SJSA1 (cell line): ENCODE results near the gene ZNF24. TPM values are rescaled to one million over a fixed set of nuclear protein-coding genes. Genes with fewer than 3 reads are reported as not detected.

Source experiments
- DNase-seq, 2 experiments: peaks; one replicate each; pipeline ENCODE4 v3.0.0-alpha.2; 2015 to 2020; ENCODE audit warnings: low spot score in 2 of 2, low read depth in 1 of 2
- H3K27ac ChIP-seq: fragments of 250-450 bp; sonication (Bioruptor Pico); 2 replicates; pipeline ENCODE4 v1.5.1; 2020; ENCODE audit warnings: mild to moderate bottlenecking, moderate library complexity
- H3K27me3 ChIP-seq: fragments of 250-450 bp; sonication (Bioruptor Pico); replicated peaks from 2 replicates; pipeline ENCODE4 v1.5.1; 2020; ENCODE audit warnings: mild to moderate bottlenecking, moderate library complexity
- H3K36me3 ChIP-seq: fragments of 250-450 bp; sonication (Bioruptor Pico); 2 replicates; pipeline ENCODE4 v1.5.1; 2020; ENCODE audit warnings: mild to moderate bottlenecking
- H3K4me1 ChIP-seq: fragments of 250-450 bp; sonication (Bioruptor Pico); replicated peaks from 2 replicates; pipeline ENCODE4 v1.6.1; 2021; ENCODE audit warnings: mild to moderate bottlenecking
- H3K4me3 ChIP-seq: fragments of 250-450 bp; sonication (Bioruptor Pico); 2 replicates; pipeline ENCODE4 v1.5.1; 2020; ENCODE audit warnings: mild to moderate bottlenecking
- H3K9me3 ChIP-seq: fragments of 250-450 bp; sonication (Bioruptor Pico); replicated peaks from 2 replicates; pipeline ENCODE4 v1.5.1; 2020; ENCODE audit warnings: mild to moderate bottlenecking
- total RNA-seq: library from RNA; depleted of rRNA; stranded (reverse); fragments of >200 nt; shearing (Covaris generic); gene quantifications from 2 replicates; pipeline ENCODE4 v1.2.3, GENCODE V29; 2014

Gene ZNF24
- total RNA-seq, 1 experiment from 2014 or later = 51.3 TPM

- DNase-seq = no peak
- no peak overlapping the region for H3K27ac ChIP-seq
- peaks cover 8% of the 10 kb centered on the region; the same call in 1 of the 2 replicates for H3K27me3 ChIP-seq
- H3K4me3 ChIP-seq = peak overlapping the region; percentile 65
- peaks cover 2% of the 10 kb centered on the region; the same call in 1 of the 2 replicates for H3K36me3 ChIP-seq
- H3K4me1 ChIP-seq = peaks cover 7% of the 10 kb centered on the region; the same call in 1 of the 2 replicates
- H3K9me3 ChIP-seq = no peaks in the 10 kb centered on the region
These were observed 32.1 kb upstream of the ZNF24 start for GRCh38 chr18:35376393-35376741.

GRCh38 chr18:35374708-35375107, 30.5 kb upstream of the ZNF24 start:
- Histone ChIP-seq H3K27ac (no peak overlapping the region), H3K9me3 (no peaks in the 10 kb centered on the region), H3K4me1 (peaks cover 7% of the 10 kb centered on the region; the same call in 1 of the 2 replicates), H3K4me3 (no peak overlapping the region), H3K36me3 (peaks cover 2% of the 10 kb centered on the region; the same call in 1 of the 2 replicates), H3K27me3 (peaks cover 8% of the 10 kb centered on the region; the same call in 1 of the 2 replicates)
- no peak for DNase-seq

GRCh38 chr18:35371412-35372195, 27.4 kb upstream of the ZNF24 start:
- Histone ChIP-seq H3K27ac (no peak overlapping the region), H3K36me3 (no peaks in the 10 kb centered on the region), H3K9me3 (no peaks in the 10 kb centered on the region), H3K4me3 (no peak overlapping the region), H3K4me1 (no peaks in the 10 kb centered on the region; the same call in 1 of the 2 replicates), H3K27me3 (no peaks in the 10 kb centered on the region)
- no peak for DNase-seq

- no peak for DNase-seq
- H3K36me3 ChIP-seq = no peaks in the 10 kb centered on the region
- no peak overlapping the region for H3K4me3 ChIP-seq
- H3K27ac ChIP-seq = no peak overlapping the region
- no peaks in the 10 kb centered on the region for H3K4me1 ChIP-seq
- no peaks in the 10 kb centered on the region for H3K9me3 ChIP-seq
- no peaks in the 10 kb centered on the region for H3K27me3 ChIP-seq
These were observed 24.9 kb upstream of the ZNF24 start for GRCh38 chr18:35369126-35369525.

GRCh38 chr18:35368595-35368994, 24.4 kb upstream of the ZNF24 start:
- Histone ChIP-seq H3K9me3 (no peaks in the 10 kb centered on the region), H3K4me3 (no peak overlapping the region), H3K36me3 (no peaks in the 10 kb centered on the region), H3K4me1 (no peaks in the 10 kb centered on the region), H3K27ac (no peak overlapping the region), H3K27me3 (no peaks in the 10 kb centered on the region)
- DNase-seq = no peak

GRCh38 chr18:35362531-35362930, 18.3 kb upstream of the ZNF24 start:
- Histone ChIP-seq H3K27ac (no peak overlapping the region), H3K36me3 (no peaks in the 10 kb centered on the region), H3K4me3 (no peak overlapping the region), H3K4me1 (no peaks in the 10 kb centered on the region), H3K27me3 (no peaks in the 10 kb centered on the region), H3K9me3 (no peaks in the 10 kb centered on the region)
- no peak for DNase-seq

DNA sequence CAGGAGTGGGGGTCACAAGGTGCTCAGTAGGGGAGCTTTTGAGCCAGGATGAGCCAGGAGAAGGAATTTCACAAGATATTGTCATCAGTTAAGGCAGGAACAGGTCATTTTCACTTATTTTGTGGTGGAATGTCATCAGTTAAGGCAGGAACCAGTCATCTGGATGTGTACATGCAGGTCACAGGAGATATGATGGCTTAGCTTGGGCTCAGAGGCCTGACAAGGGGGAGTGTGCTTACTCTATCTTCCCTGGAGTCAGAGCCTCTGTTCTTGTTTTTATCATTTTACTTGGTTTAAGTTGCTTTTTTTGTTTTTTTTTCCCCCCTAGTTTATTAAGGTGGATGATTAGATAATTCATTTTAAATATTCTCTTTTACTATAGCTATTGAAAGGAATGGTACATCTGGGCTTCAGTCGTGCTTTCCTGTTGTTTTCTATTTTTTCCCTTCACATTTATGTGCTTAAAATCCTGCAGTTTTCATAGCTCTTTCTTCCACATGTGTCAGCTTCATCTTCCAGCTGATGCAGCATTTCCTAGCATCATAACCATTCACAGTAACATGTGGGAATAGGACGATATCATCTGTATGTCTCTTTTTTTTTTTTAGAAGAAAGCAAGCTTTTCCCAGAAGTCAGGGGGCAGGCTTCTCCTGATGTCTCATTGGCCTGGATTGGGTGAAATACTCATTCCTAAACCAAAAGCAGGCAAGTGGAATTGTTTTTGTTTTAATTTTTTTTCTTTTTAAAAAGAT, 17.5 kb upstream of the ZNF24 start:
- H3K27ac ChIP-seq = no peak overlapping the region
- H3K27me3 ChIP-seq = no peaks in the 10 kb centered on the region
- no peaks in the 10 kb centered on the region for H3K9me3 ChIP-seq
- no peaks in the 10 kb centered on the region for H3K4me1 ChIP-seq
- DNase-seq = no peak
- H3K36me3 ChIP-seq = no peaks in the 10 kb centered on the region
- H3K4me3 ChIP-seq = no peak overlapping the region

DNA sequence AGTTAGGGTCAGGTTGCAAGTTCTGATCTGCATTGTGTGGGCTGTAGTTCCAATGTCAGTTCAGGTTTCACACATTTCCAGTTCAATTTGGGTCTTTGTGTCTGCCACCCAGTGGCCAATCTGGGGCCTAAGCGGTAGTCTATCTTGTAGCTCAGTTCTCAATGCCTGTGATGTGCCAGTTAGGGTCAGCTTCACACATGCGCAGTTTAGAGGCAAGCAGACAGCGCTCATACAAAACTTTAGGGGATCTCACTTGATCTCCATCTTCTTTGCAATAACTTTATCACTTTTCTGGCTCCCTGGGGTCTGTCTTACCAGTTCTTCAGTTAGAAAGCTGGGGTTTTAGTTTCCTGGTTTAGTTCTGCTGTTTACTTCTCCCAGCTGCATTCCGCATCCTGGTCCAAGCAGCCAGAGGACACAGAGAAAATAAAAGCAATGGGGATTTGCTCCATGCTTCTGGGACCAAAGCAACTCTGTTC, 11.0 kb upstream of the ZNF24 start:
- no peak overlapping the region for H3K4me3 ChIP-seq

GRCh38 chr18:35352778-35353177, 8.6 kb upstream of the ZNF24 start:
- Histone ChIP-seq H3K4me1 (no peaks in the 10 kb centered on the region), H3K4me3 (no peak overlapping the region), H3K27me3 (no peaks in the 10 kb centered on the region), H3K36me3 (no peaks in the 10 kb centered on the region), H3K9me3 (peaks cover 13% of the 10 kb centered on the region; the same call in 1 of the 2 replicates), H3K27ac (no peak overlapping the region)
- no peak for DNase-seq

More for the DNA sequence above, 11.0 kb upstream of the ZNF24 start:
- H3K9me3 ChIP-seq = peaks cover 13% of the 10 kb centered on the region; the same call in 1 of the 2 replicates
- DNase-seq = peak; percentile 47 to 64
- no peaks in the 10 kb centered on the region for H3K36me3 ChIP-seq
- H3K27me3 ChIP-seq = no peaks in the 10 kb centered on the region
- H3K4me1 ChIP-seq = no peaks in the 10 kb centered on the region
- H3K27ac ChIP-seq = no peak overlapping the region

- H3K4me3 ChIP-seq = no peak overlapping the region
- H3K4me1 ChIP-seq = no peaks in the 10 kb centered on the region
- H3K36me3 ChIP-seq = no peaks in the 10 kb centered on the region
- peaks cover 13% of the 10 kb centered on the region; the same call in 1 of the 2 replicates for H3K9me3 ChIP-seq
- no peaks in the 10 kb centered on the region for H3K27me3 ChIP-seq
- H3K27ac ChIP-seq = no peak overlapping the region
- DNase-seq = no peak
These were observed 8.1 kb upstream of the ZNF24 start for GRCh38 chr18:35352283-35352682.

GRCh38 chr18:35348001-35348400, 3.8 kb upstream of the ZNF24 start:
- peaks cover 11% of the 10 kb centered on the region for H3K4me1 ChIP-seq
- peaks cover 11% of the 10 kb centered on the region; the same call in 1 of the 2 replicates for H3K9me3 ChIP-seq
- H3K27me3 ChIP-seq = no peaks in the 10 kb centered on the region
- peaks cover 13% of the 10 kb centered on the region for H3K36me3 ChIP-seq
- no peak for DNase-seq
- H3K27ac ChIP-seq = no peak overlapping the region
- no peak overlapping the region for H3K4me3 ChIP-seq

DNA sequence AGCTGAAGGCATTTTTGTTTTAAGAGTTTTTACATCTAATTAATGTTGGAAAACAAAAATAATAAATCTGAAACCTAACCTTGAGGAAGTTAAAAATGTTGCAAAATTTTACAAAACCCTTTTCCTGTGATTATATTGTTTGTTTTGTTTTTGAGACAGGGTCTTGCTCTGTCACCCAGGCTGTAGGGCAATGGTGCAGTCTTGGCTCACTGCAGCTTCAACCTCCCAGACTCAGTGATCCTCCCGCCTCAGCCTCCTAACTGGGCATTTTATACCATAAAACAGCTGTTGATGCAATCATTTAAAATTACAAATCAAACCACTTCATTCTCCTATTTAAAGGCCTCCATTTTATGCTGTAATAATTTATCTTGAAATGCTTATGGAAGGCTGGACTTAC, 1.7 kb upstream of the ZNF24 start:
- no peak overlapping the region for H3K27ac ChIP-seq
- H3K9me3 ChIP-seq = no peaks in the 10 kb centered on the region
- peaks cover 25% of the 10 kb centered on the region for H3K36me3 ChIP-seq
- H3K4me3 ChIP-seq = no peak overlapping the region
- H3K27me3 ChIP-seq = no peaks in the 10 kb centered on the region
- peaks cover 16% of the 10 kb centered on the region for H3K4me1 ChIP-seq
- no peak for DNase-seq

DNA sequence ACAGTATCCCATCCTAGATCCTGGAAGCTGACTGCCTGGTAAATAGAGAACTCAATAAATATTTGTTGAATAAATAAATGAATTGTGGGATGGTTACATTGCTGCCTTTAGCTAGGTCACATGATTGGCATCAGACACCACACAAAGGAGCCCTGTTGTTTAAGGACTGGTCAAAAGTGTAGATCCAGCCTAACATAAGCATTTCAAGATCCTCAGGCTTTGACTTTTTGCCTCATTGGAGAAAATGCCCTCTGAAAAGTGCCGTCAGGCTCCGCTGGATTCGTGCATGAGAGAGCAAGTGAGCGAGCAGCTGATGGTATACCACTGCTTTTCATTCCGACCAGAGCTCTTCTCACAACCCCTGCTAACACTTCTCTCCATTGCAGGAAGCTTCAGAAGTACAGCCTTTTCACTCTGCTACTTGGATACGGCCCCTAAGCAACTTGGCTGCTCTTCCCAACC, 1.3 kb upstream of the ZNF24 start:
- DNase-seq = no peak
- Histone ChIP-seq H3K4me1 (peaks cover 16% of the 10 kb centered on the region), H3K27ac (no peak overlapping the region)

More for the DNA sequence above, 1.3 kb upstream of the ZNF24 start:
- H3K27me3 ChIP-seq = no peaks in the 10 kb centered on the region
- H3K9me3 ChIP-seq = no peaks in the 10 kb centered on the region
- no peak overlapping the region for H3K4me3 ChIP-seq
- peaks cover 29% of the 10 kb centered on the region for H3K36me3 ChIP-seq
